AG10803 (cell line): ENCODE measurements around the gene PCDHGB4.
"Not testable (repeated sequence)": the region's sequence is repeated elsewhere in the genome, so short reads cannot be mapped to it uniquely, and the experiment has no call there.

ENCODE experiments used
- DNase-seq: peaks from one replicate; pipeline ENCODE4 v3.0.0; 2010; ENCODE audit warnings: low read depth
- H3K4me3 ChIP-seq: 2 replicates; pipeline ENCODE4 v1.5.1; 2011; ENCODE audit warnings: mild to moderate bottlenecking, low read length, control low read depth
- TF ChIP-seq, protein P1 (sequence below): conservative IDR thresholded peaks from 2 replicates; pipeline ENCODE4 v1.5.1; 2011; ENCODE audit warnings: mild to moderate bottlenecking, low read length, control low read depth, inconsistent platforms

Gene PCDHGB4

DNA sequence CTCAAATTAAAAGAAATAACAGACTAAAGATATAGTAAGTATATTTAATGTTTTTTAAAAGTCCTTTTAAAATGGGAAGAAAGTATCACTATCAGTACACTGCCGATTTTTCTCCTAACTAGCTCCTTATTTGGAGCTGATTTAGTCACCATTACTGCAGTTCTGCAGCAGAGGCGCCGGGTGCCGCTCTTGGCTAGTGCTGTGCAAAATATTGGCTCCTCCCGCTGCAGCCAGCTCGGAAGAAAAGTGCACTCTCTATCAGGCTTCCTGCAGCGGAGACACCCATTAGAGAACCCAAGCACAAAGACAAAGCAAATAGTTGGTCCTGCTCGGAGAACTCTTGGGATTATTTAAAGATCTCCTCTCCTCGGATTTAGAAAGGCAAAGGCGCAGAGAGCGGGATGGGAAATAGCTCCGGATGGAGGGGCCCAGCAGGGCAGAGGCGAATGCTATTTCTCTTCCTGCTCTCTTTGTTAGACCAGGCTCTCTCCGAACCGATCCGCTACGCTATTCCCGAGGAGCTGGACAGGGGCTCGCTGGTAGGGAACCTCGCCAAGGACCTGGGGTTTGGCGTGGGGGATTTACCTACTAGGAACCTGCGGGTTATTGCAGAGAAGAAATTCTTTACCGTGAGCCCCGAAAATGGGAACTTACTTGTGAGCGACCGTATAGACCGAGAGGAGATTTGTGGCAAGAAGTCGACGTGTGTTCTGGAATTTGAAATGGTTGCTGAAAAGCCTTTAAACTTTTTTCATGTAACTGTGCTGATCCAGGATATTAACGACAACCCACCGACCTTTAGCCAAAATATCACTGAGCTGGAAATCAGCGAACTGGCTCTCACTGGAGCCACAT, 17.3 kb upstream of the PCDHGB4 start, which contains the start of gene PCDHGB3:
TSS of gene PCDHGB3 (plus strand) at position 249 of the 855 bp plus-strand sequence. CDS start at position 402, 153 bp downstream.
- TF ChIP-seq, protein P1, sequence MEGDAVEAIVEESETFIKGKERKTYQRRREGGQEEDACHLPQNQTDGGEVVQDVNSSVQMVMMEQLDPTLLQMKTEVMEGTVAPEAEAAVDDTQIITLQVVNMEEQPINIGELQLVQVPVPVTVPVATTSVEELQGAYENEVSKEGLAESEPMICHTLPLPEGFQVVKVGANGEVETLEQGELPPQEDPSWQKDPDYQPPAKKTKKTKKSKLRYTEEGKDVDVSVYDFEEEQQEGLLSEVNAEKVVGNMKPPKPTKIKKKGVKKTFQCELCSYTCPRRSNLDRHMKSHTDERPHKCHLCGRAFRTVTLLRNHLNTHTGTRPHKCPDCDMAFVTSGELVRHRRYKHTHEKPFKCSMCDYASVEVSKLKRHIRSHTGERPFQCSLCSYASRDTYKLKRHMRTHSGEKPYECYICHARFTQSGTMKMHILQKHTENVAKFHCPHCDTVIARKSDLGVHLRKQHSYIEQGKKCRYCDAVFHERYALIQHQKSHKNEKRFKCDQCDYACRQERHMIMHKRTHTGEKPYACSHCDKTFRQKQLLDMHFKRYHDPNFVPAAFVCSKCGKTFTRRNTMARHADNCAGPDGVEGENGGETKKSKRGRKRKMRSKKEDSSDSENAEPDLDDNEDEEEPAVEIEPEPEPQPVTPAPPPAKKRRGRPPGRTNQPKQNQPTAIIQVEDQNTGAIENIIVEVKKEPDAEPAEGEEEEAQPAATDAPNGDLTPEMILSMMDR = peak; percentile 62
- H3K4me3 ChIP-seq = peak within 1 kb of the TSS; percentile 55
- peak; percentile 73 for DNase-seq

DNA sequence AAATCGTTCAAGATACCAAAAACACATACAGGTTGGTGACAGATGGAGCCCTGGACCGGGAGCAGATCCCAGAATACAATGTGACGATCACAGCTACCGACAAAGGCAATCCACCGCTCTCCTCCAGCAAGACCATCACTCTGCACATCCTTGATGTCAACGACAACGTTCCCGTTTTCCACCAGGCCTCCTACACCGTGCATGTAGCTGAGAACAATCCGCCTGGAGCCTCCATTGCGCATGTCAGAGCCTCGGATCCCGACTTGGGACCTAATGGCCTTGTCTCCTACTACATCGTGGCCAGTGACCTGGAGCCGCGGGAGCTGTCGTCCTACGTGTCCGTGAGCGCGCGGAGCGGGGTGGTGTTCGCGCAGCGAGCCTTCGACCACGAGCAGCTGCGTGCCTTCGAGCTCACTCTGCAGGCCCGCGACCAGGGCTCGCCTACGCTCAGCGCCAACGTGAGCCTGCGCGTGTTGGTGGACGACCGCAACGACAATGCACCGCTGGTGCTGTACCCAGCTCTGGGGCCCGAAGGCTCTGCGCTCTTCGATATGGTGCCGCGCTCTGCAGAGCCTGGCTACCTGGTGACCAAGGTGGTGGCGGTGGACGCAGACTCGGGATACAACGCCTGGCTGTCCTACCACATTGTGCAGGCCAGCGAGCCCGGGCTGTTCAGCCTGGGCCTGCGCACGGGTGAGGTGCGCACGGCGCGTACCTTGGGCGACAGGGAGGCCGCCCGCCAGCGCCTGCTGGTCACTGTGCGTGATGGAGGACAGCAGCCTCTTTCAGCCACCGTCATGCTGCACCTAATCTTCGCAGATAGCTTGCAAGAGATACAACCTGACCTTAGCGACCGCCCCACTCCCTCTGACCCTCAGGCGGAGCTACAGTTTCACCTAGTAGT, 15.7 kb upstream of the PCDHGB4 start:
- H3K4me3 ChIP-seq = no peak overlapping the region
- TF ChIP-seq, protein P1 = no peak
- no peak for DNase-seq

DNA sequence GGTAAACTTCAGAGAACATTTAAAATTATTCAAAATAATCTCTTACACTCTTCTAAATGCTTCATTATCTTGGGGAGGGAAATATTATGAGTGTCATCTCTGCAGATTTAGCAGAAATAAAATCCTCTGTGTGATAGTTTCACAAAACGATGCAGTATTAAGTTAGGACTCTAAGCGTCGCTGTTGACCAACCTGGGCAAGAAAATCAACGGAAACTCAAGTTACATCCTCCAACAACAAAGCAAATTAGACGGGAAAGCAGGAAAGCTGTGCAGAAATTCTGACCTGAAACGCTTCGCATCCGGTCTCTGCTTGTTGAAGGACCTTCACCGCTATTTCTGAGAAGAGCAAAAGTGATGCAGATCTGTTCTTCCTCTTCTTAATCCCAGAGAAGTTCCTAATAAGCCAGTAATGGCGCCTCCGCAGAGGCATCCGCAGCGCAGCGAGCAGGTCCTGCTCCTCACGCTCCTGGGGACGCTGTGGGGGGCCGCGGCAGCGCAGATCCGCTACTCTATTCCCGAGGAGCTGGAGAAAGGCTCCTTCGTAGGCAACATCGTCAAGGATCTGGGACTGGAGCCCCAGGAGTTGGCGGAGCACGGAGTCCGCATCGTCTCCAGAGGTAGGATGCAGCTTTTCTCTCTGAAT, 13.7 kb upstream of the PCDHGB4 start, which contains the start of gene PCDHGA6:
TSS of gene PCDHGA6 (plus strand) at position 219 of the 645 bp plus-strand sequence. CDS start at position 412, 193 bp downstream.
- peak; percentile 38 for DNase-seq
- TF ChIP-seq, protein P1 = peak; percentile 69
- H3K4me3 ChIP-seq = peak within 1 kb of the TSS; percentile 56

DNA sequence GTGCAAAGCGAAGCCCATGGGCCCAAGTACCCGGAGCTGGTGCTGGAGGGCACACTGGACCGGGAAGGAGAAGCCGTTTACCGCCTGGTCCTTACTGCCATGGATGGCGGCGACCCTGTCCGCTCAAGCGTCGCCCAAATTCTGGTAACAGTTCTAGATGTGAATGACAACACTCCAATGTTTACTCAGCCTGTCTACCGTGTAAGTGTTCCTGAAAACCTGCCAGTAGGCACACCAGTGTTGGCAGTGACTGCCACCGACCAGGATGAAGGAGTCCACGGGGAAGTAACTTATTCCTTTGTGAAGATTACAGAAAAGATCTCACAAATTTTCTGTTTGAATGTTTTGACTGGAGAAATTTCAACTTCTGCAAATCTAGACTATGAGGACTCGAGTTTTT, 12.9 kb upstream of the PCDHGB4 start:
- H3K4me3 ChIP-seq = peak overlapping the region; percentile 56; the same call in 1 of the 2 replicates
- TF ChIP-seq, protein P1 = no peak
- no peak for DNase-seq

- H3K4me3 ChIP-seq = not testable (repeated sequence)
Measured at GRCh38 chr5:141375444-141376155, 11.9 kb upstream of the PCDHGB4 start.

DNA sequence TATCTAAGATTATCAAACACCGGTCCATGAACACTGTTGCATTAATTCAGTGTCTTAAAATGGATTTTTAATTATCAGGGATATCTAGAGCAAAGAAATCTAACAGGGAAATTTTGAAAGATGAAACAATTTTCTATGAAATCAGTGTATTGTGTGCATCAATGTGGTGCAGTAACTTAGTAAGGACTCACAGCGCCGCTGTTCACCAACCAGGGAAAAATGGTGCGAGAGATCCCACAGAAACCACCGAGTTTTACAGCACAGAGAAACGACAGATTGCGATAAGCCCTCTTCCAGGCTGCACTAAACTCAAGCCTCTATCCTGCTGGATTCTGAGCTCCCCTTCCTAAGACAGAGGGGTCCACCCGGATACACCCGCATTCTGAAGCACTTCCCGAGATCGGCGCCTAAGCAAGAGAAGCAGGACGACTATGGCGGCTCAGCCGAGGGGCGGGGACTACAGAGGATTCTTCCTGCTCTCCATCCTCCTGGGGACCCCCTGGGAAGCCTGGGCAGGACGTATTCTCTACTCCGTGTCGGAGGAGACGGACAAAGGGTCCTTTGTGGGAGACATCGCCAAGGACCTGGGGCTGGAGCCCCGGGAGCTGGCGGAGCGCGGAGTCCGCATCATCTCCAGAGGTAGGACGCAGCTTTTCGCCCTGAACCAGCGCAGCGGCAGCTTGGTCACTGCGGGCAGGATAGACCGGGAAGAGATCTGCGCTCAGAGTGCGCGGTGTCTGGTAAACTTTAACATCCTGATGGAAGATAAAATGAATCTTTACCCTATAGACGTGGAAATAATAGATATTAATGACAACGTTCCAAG, 4.8 kb upstream of the PCDHGB4 start, which contains the start of gene PCDHGA7:
TSS of gene PCDHGA7 (plus strand) at position 274 of the 826 bp plus-strand sequence. CDS start at position 432, 158 bp downstream.
- DNase-seq = peak; percentile 58
- peak within 1 kb of the TSS; percentile 71 for H3K4me3 ChIP-seq
- TF ChIP-seq, protein P1 = peak; percentile 67

More at GRCh38 chr5:141375444-141376155, 11.9 kb upstream of the PCDHGB4 start:
- DNase-seq = not testable (repeated sequence)
